ENCODE measurements around the gene TXNRD2.

Gene TXNRD2

DNA sequence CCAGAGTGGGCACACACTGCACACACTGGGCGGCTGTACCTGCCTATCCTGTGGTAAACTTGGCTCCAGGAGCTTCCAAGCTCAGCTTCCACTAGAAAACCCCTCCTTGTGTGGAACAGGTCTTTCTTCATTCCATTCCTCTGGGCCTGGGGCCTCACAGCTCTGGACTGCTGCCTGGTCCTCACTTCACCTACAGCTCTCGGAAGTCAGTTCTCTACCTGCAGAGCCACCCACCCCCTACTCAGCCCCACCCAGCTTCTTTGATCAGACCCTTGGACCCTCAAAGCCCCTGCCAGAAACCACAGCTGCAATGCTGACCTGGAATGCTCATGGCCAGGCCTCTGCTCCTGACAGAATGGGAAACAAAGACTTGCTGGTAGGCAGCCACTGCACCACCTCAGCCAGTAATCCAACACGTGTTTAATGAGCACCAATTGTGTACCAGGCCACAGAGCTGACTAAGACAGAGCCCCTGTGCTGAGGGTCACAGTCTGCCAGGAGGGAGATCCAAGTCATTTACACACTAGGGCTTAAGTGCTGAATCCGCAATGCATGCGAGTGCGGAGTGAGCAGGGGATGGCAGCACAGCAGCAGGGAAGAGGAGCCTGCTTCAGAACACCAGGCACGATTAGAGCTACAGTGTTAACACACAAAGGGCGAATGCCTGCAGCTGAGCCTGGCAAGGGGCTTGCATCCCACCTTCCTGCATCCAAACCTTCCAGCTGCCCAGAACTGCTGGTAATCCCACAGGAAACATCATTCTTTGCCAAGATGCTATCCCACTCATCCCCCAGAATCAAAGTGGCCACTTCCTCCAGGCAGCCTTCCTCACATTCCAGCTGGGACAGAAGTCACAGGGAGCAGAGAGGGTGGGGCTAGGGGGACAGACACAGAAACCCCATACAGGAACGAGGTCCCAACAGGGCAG lies 91.5 kb downstream of the TXNRD2 start:
- Histone ChIP-seq H2BK5ac (ENCODE audit: low read length) (no peak overlapping the region), H3K79me1 (ENCODE audit: low read depth, low read length) (peaks cover 27% of the 10 kb centered on the region), H3K27ac (replicated peaks; ENCODE audit: low read length) (no peak overlapping the region), H3K9me3 (replicated peaks in 1 of 2; ENCODE audit: control insufficient read depth in 2 of 2, insufficient read depth in 1 of 2, low read depth in 1 of 2, low read length in 2 of 2) (peaks cover 10 to 14% of the 10 kb centered on the region in 2 donors), H2BK15ac (ENCODE audit: low read length) (no peak overlapping the region), H3K27me3 (ENCODE audit: control insufficient read depth in 3 of 3, insufficient read depth in 3 of 3, low read depth in 1 of 3, low read length in 3 of 3) (no peaks in the 10 kb centered on the region), H3K4ac (ENCODE audit: low read length) (no peak overlapping the region), H3K4me2 (ENCODE audit: insufficient read depth, low read length, poor library complexity, severe bottlenecking) (no peak overlapping the region), H3K4me3 (ENCODE audit: low read length in 2 of 2) (no peak overlapping the region), H3K14ac (ENCODE audit: low read length) (no peak overlapping the region), H3K4me1 (ENCODE audit: control insufficient read depth in 2 of 2, insufficient read depth in 1 of 2, low read depth in 1 of 2, low read length in 2 of 2) (peaks cover 8 to 12% of the 10 kb centered on the region in 2 donors), H3K23ac (ENCODE audit: low read depth, low read length, poor library complexity) (peak overlapping the region; percentile 86), H2BK12ac (ENCODE audit: low read length) (no peak overlapping the region), H3K9ac (ENCODE audit: low read depth, low read length, poor library complexity) (no peak overlapping the region), H3K36me3 (replicated peaks in 1 of 2; ENCODE audit: control insufficient read depth in 2 of 2, insufficient read depth in 2 of 2, low read length in 2 of 2) (peaks cover 36 to 59% of the 10 kb centered on the region in 2 donors), H2AFZ (ENCODE audit: low read length) (no peak overlapping the region), H2BK120ac (ENCODE audit: low read depth, low read length) (no peak overlapping the region), H4K8ac (ENCODE audit: low read depth, low read length) (no peak overlapping the region), H2AK5ac (ENCODE audit: low read depth, low read length) (no peak overlapping the region), H4K91ac (ENCODE audit: low read depth, low read length, poor library complexity) (no peak overlapping the region), H3K18ac (ENCODE audit: low read length) (no peak overlapping the region)
- no CpG with 5 or more reads among the region's 9 CpGs for WGBS, 2 donors (ENCODE audit: extremely low coverage in 2 of 2, insufficient read length in 2 of 2, insufficient replicate concordance in 1 of 2)
- DNase-seq (ENCODE audit: low spot score), result no peak

- Histone ChIP-seq H2BK5ac (ENCODE audit: low read length) (no peak overlapping the region), H3K27ac (replicated peaks; ENCODE audit: low read length) (no peak overlapping the region)
- no CpG with 5 or more reads among the region's 7 CpGs for WGBS, 2 donors (ENCODE audit: extremely low coverage in 2 of 2, insufficient read length in 2 of 2, insufficient replicate concordance in 1 of 2)
Observed at GRCh38 chr22:19848298-19849224, 93.1 kb downstream of the TXNRD2 start.

GRCh38 chr22:19847345-19847632 lies 94.3 kb downstream of the TXNRD2 start:
- no peak overlapping the region for H3K14ac ChIP-seq (ENCODE audit: low read length)
- H3K23ac ChIP-seq (ENCODE audit: low read depth, low read length, poor library complexity), result no peak overlapping the region
- no CpG with 5 or more reads among the region's 2 CpGs for WGBS, 2 donors (ENCODE audit: extremely low coverage in 2 of 2, insufficient read length in 2 of 2, insufficient replicate concordance in 1 of 2)
- no peak overlapping the region for H3K4ac ChIP-seq (ENCODE audit: low read length)
- no peak overlapping the region for H3K18ac ChIP-seq (ENCODE audit: low read length)
- H3K4me2 ChIP-seq (ENCODE audit: insufficient read depth, low read length, poor library complexity, severe bottlenecking), result no peak overlapping the region
- H3K36me3 ChIP-seq (replicated peaks in 1 of 2; ENCODE audit: control insufficient read depth in 2 of 2, insufficient read depth in 2 of 2, low read length in 2 of 2), result peaks cover 35 to 51% of the 10 kb centered on the region in 2 donors
- H2BK5ac ChIP-seq (ENCODE audit: low read length), result no peak overlapping the region
- no peak for DNase-seq (ENCODE audit: low spot score)
- H4K8ac ChIP-seq (ENCODE audit: low read depth, low read length), result no peak overlapping the region
- H2BK120ac ChIP-seq (ENCODE audit: low read depth, low read length), result no peak overlapping the region
- H3K4me3 ChIP-seq (ENCODE audit: low read length in 2 of 2), result no peak overlapping the region
- H2AK5ac ChIP-seq (ENCODE audit: low read depth, low read length), result no peak overlapping the region
- peaks cover 21% of the 10 kb centered on the region for H3K79me1 ChIP-seq (ENCODE audit: low read depth, low read length)
- no peaks in the 10 kb centered on the region for H3K27me3 ChIP-seq (ENCODE audit: control insufficient read depth in 3 of 3, insufficient read depth in 3 of 3, low read depth in 1 of 3, low read length in 3 of 3)
- no peak overlapping the region for H3K9ac ChIP-seq (ENCODE audit: low read depth, low read length, poor library complexity)
- no peak overlapping the region for H2BK12ac ChIP-seq (ENCODE audit: low read length)
- H2BK15ac ChIP-seq (ENCODE audit: low read length), result no peak overlapping the region
- H4K91ac ChIP-seq (ENCODE audit: low read depth, low read length, poor library complexity), result no peak overlapping the region
- H3K9me3 ChIP-seq (replicated peaks in 1 of 2; ENCODE audit: control insufficient read depth in 2 of 2, insufficient read depth in 1 of 2, low read depth in 1 of 2, low read length in 2 of 2), result peaks cover 10 to 14% of the 10 kb centered on the region in 2 donors
- H3K27ac ChIP-seq (replicated peaks; ENCODE audit: low read length), result no peak overlapping the region
- H3K4me1 ChIP-seq (ENCODE audit: control insufficient read depth in 2 of 2, insufficient read depth in 1 of 2, low read depth in 1 of 2, low read length in 2 of 2), result peaks cover 0 to 10% of the 10 kb centered on the region in 2 donors
- H2AFZ ChIP-seq (ENCODE audit: low read length), result no peak overlapping the region

More at GRCh38 chr22:19848298-19849224, 93.1 kb downstream of the TXNRD2 start:
- Histone ChIP-seq H3K36me3 (replicated peaks in 1 of 2; ENCODE audit: control insufficient read depth in 2 of 2, insufficient read depth in 2 of 2, low read length in 2 of 2) (peaks cover 36 to 59% of the 10 kb centered on the region in 2 donors), H2AK5ac (ENCODE audit: low read depth, low read length) (no peak overlapping the region), H3K18ac (ENCODE audit: low read length) (no peak overlapping the region), H3K79me1 (ENCODE audit: low read depth, low read length) (peaks cover 23% of the 10 kb centered on the region), H3K27me3 (ENCODE audit: control insufficient read depth in 3 of 3, insufficient read depth in 3 of 3, low read depth in 1 of 3, low read length in 3 of 3) (no peaks in the 10 kb centered on the region), H3K4me1 (ENCODE audit: control insufficient read depth in 2 of 2, insufficient read depth in 1 of 2, low read depth in 1 of 2, low read length in 2 of 2) (peaks cover 8% of the 10 kb centered on the region in 2 donors), H3K14ac (ENCODE audit: low read length) (no peak overlapping the region), H3K9ac (ENCODE audit: low read depth, low read length, poor library complexity) (no peak overlapping the region), H3K9me3 (replicated peaks in 1 of 2; ENCODE audit: control insufficient read depth in 2 of 2, insufficient read depth in 1 of 2, low read depth in 1 of 2, low read length in 2 of 2) (peaks cover 10 to 14% of the 10 kb centered on the region in 2 donors), H3K4me2 (ENCODE audit: insufficient read depth, low read length, poor library complexity, severe bottlenecking) (no peak overlapping the region), H2BK15ac (ENCODE audit: low read length) (no peak overlapping the region), H3K23ac (ENCODE audit: low read depth, low read length, poor library complexity) (peak overlapping the region; percentile 69), H2AFZ (ENCODE audit: low read length) (no peak overlapping the region), H4K8ac (ENCODE audit: low read depth, low read length) (no peak overlapping the region), H2BK120ac (ENCODE audit: low read depth, low read length) (no peak overlapping the region), H3K4ac (ENCODE audit: low read length) (no peak overlapping the region), H4K91ac (ENCODE audit: low read depth, low read length, poor library complexity) (no peak overlapping the region), H2BK12ac (ENCODE audit: low read length) (no peak overlapping the region), H3K4me3 (ENCODE audit: low read length in 2 of 2) (peak overlapping the region in 1 of 2 donors; percentile 36)
- no peak for DNase-seq (ENCODE audit: low spot score)

Data from neuronal stem cell (in vitro differentiated cells).